Tongue (tissue), 2 donors: Measurements from ENCODE around the gene DST. TPM values are rescaled to one million over a fixed set of nuclear protein-coding genes. Genes with fewer than 3 reads are reported as not detected.
A peak's percentile ranks its signal among the peaks of the same experiment; 100 is the strongest.

Source experiments
- DNase-seq: peaks from one replicate; pipeline ENCODE4 v3.0.0-alpha.2; 2015
- total RNA-seq: library from RNA; depleted of rRNA; stranded (reverse); fragments of >200 nt; gene quantifications from one replicate; pipeline ENCODE4 v1.2.3, GENCODE V29; 2014

Gene DST
- total RNA-seq, 1 donor from 2014 or later: 589 TPM

DNA sequence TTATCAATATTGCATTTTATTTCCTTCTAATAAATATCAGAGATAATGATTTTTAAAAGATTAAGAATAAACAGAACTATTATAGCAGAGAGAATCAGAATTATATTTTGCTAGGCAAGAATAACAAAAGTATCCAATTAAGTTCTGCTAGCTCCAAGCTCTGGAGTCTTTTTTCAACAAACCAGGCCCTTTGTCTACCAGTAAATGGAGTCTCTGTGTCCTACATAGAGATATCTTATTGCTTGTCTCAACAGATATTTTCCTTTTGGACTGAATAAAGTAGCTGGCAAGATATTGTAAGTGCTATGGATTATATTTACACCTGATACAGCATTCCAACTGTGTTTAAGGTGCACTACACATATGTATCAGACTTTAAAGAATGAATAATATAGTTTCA is 107.1 kb downstream of the DST start:
- DNase-seq: no peak

DNA sequence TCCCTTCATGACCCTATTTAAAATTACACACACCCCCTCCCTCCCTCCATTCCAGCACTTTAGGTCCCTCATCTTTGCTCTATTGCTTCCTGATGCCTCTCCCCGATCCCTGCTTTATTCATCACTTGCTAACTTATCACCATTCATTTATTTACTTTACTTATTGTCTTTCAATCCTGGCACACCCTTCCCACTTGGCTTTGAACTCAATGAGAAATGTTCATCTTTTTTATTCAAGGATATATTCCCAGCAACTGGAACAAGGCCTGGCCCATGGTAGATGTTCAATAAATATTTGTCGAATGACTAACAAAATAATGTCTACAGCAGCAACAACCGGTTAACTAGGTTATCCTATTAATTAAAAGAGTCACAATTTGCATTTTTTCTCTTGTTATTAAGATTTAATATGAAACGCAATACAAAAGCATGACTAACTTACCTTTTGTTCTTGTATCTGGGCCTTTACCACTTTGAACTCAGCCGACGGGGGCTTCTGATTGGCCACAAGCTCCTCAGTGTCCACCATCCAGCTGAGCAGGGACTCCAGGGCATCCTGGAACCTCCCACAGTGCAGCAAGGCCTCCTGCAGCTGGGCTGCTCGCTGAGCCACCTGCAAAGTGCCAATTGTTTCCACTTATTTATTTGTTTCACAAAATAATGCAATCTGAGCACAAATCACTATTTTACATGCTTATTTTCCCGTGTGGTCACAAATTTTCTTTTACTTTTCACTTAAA is 107.8 kb downstream of the DST start:
- no peak for DNase-seq

DNA sequence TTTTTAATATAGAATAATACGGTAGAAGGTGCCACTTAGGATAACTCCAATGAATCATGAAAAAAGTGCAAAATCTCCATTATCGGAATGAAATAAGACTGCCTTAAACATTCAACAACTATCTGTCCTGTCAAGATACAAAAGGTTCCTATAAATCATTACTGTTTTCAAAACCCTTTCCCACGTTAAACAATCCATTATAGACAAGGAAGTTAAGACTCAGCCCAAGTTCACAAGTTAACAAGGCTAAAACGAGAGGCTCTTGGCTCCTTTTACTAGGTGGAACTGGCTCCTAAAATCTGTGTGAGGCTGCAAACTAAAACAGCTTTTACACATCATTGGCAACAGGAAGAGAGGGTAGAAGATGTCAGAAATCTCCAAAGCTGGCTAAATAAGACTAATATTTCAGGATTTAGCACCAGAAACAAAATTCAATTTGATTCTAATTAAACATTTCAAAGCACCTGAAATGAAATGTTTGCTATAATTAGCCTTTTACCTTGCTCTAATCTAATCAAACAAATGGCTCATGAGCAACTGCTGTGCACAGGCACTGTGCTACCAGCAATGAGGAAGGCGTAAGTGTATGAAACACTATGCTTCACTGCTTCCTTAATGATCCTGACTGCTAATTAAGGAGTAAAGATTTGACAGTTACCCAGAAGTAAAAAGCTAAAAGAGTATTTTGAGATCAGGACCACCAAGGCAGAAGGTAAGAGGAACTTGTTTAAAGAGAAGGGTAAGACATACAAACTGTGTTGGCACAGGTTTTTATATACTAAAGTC is 109.7 kb downstream of the DST start:
- DNase-seq: no peak

DNA sequence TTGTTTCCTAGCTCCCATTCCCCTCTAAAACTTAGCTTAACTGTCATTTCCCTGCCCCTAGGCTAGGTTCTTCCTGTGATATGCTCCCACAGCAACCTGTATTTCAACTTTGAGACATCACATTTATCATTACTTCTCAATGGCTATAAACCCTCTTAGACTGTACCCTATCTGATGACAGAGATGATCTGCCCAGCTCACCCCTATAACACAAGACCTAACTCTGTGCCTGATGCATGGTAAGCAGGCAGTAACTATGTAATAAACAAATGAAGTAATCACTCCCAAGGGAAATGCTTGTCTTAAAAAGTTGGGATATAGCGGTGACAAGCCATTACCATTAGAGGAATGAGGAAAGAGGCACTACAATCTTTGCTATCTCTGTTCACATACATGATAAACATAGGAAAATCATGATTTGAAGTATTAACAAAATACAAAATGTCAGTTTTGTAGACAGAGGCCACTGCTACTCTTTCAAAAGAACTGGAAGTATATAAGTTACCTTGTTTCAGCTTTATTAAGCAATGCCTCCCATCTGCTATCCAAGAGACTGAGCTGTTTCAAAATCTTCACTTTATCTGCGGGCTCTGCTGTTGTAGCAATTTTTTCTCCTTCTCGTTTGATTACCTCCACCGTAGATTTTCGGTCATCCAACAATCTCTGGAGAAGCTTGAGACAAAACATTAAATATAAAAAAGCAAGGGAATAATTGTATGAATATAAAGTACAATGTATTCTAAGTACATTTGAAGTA is 110.7 kb downstream of the DST start:
- DNase-seq: no peak

DNA sequence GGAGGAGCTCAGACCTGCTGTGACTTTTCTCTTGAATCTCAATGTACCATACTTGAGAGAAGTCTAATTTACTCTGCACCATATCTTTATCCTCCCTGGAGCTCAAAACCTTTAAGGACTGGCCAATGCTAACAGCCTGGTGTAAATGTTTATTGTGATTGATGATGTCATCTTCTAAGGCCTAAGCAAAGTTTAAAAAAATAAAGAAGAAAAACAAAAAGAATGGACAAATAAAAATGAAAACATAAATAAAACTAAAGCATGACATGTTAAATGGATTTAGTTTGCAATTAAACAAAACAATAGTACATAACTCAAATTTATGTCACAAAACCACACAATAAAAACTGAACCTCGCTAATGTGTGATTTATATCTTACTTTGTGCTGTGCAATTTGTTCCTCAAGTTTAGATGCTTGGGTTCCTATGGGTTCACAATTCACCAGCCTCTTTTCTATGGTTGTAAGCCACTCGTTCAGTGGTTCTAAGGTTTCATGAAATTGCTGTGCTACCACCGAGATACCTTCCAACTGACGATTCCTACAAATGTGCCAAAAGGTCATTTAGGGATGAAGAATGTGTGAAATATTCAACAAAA is 113.0 kb downstream of the DST start:
- DNase-seq: no peak

DNA sequence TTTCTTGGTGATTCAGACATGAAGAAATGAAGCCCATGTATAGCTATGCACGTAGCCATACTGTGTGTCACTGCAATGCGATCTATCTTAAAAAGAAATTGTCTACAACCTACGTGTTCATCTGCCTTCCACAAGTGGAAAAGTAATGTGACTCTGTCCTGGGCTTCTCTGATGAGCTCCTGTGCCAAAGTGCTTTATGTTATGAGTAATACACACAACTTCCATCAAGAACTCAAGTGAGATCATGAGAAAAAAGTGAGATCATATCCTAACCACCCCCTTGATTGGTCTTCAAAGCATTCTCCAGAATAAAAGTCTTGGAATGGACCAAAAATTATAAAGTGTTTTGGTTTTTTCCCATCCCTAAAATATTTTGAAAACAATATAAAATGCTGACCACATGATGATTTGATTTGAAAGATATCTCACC is 114.3 kb downstream of the DST start:
- no peak for DNase-seq

DNA sequence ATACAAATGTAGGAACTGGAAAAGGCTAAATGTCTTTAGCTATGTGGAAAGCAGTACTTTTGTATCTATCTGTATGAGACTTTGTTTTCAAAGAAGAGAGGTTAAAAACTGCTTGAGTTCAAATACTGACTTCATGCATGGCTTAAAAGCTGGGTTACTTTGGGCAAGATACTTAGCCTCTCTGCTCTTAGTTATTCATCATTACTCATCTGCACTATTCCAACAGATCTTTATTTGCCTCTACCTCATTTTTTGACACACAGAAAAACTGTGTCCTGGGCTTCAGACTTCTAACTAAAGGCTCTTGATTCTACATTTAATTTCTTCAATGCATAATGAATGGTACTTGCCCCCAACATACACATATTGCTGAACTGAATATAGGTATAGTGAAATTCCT is 114.8 kb downstream of the DST start:
- no peak for DNase-seq

DNA sequence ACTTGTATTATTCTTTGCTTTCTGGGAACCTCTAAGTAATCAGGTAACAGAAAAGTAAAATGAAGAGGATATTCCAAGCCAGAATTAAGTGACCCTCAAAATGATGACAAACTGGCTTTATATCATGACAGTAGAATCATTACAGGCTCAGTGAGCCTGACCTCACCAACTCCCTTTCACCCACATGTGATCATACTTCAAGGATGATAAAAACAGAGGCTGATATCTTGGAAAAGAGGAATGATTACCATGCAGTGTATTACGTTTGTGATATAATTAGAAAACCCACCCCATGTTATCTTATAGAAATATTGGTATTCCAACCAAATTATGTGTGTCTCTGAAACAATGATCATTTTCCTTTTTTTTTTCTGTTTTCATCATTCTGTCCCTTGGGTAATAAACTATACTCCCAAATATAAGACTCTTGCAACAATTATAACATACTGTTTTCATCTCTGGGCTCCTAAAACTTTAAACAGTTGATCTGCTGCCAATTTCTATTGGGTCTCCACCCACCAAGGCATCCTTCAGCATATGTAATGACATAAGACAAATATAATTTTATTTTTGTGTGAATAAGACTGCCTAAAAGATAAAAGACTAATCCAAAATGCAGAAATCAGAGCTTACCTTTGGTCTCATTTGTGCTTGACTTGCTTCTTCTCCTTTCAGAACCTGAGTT is 115.7 kb downstream of the DST start:
- DNase-seq: no peak

DNA sequence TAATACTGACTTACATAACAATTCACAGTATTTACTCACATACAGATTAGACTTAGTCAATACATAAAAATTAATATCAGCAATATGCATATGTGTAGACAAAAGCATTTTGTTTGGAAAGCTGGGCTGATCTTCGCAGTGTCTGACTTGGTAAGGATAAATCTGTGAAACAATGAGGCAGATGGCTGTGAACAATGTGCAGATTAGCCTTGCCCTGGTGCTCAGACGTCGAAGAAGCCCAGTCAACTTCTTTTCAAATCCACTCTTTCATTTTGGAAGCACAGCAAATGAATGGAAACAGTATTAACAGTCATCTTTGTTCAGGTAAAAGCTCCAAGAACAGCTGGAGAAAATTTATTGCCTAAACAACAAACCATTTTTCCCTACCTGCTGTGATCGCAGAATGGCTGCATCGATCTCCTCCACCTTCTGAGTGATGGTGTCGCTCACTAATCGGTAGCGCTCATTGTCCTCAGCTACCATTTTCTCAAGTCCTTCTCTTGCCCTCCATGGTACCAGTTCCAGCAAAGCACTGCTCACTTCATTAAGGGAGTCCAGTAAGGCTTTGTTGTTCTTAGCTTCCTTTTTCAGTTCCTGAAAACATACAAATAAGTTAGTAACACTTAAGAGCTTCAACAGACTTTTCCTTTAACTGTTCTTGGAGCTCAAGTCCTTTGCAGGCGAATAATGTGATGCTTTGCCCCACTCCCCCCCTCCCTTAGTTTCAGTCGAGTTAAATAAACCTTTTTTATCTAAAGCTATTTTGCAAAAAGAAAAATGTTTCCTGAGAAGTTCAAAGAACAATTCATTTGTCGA is 116.5 kb downstream of the DST start:
- no peak for DNase-seq

DNA sequence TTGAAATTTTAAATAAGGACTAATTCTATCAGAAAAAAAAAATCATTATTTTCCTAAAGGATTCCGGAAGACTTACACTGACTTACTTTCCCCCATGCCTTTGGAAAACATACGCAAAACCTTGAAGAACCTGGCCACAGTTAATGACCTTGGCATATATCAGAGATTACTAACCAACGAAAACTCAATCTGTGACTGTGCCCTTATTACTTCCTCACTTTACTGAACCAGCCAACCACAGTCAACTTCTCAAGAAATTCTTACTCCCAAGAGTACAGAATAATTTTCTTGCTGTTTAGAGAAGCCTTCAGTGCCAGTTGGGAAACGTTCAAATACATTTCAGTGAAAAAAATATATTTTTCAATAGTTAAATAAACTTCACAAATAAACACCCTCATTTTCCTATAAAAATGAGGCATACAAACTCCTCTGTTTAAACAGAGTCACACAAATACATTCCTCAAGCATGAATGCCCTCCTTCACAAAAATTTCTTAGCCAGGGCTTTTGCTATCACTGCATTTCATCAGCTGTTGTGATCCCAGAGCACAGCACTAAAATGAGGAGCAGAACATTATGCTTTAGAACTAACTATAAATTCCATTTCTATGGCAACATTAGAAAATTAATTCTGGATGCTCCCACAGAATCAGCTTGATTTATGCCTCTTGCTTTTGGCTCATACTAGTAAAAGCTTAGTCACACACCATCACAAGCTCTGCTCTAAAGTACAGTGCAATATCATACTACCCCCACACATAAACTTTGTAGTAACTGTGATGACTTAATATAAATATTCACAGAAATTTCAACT is 117.6 kb downstream of the DST start:
- DNase-seq: peak; percentile 41

DNA sequence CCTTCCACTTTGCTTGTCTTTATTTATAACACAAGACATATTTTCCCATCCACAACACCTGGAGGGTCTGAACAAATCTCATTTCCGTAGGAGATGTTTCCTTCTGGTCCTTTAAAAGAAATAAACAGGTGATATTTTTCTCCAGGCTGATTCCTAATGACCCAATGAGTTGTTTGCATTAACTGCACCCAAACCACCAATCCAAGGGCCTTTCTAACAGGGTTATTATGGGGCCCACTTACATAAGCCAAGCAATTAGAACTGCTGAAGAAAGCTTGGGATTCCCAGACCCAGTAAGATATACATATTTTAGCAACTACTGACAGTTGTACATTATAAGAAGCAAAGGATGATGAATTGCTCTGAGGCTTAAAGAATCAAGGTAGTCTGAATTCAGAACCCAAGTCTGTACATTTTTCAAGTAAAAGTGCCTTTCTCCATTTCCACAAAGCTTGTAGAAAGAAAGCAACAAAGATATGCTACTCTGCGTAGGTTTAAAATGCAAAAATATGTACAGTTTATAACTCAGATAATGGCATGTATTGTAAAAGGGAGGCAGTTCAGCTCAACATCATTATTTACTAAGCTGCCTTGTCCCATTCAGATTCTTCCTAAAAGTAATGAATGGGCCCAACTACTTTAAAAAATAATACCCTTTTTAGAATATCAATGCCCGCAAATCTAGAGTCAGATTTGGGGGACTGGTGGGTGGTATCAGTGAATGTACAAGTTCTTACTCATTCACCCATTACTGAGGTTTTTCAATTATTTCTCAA is 120.0 kb downstream of the DST start:
- DNase-seq: no peak

DNA sequence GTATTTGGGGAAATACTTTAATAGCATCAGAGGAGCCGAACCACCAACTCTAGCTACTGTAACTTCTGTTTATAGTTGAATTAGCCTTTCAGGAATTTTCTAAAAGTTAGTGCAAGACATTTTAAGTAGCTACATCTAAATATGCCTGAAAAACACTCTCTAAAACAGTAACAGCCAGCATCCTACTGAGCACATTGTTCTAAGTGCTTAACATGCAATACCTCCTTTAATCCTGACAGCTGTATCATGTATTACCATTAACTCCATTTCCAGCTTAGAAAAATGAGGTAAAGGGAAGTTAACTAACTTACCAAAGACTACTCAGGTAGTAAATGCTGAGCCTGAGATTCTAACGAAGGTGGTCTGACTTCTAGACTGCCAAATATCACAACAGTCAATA is 120.7 kb downstream of the DST start:
- no peak for DNase-seq

DNA sequence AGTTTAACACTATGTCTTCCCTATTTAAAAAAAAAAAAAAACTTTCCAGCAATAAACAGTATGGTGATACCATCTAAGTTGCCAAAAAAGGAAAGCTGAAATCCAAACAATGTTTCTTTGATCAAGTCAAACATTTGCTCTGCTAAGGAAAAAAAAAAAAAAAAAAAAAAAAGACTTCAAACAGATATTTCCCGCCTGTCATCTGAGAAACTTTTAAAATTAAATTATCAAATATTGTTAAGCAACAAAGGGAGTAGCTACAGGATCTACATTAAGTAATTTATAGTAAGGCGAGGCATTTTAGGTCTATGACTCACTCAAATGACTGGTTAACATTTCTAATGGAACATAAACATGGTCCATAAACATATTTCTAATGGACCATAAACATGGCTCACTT is 121.2 kb downstream of the DST start:
- no peak for DNase-seq

DNA sequence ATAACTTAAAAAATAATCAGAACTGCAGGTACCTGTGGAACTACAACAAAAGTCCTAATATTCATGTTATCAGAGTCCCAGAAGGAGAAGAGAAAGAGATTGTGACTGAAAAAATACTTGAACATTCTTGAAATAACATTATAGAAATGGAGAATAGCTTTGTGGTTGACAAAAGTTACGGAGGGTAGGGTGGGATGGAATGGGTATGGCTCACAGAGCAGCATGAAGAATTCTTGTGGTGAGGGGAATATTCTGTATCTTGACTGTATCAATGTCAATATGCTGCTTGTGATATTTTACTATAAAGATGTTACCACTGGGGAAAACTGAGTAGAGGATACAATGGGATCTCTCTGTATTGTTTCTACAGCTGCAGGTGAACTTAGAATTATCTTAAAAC is 122.5 kb downstream of the DST start:
- DNase-seq: no peak

DNA sequence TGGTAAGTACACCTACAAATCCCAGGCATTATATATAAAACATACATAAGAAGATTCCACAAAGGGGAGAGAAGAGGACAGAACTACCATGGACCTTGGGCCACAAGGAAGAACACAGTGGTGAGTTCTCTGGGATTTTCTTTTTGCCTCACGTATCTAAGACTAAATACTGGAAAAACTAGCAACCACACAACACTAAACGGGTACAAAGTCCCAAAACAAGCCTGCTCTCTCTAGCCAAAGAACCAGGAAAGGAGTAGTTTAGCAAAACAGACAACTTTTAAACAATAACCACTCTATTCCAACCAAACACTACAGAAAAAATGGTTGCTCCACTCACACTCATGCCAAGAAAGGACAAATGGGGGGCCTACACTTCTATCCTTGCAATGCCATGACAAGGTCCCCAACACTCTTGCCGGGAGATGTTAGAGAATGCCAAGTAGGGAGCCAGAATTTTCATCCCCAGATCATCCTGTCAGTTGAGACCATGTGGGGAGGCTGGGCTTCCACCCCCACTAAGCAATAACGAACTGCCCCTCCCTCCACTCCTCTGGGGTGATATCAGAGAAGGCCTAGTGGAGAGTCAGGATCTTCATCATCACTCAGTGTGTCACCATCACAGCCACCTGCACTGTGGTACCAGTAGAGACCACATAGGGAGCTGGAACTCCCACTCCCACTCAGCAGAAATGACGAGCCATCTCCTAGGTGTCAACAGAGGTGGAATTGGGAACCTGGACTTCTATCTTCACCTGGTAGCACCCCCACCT is 123.5 kb downstream of the DST start:
- DNase-seq: no peak

DNA sequence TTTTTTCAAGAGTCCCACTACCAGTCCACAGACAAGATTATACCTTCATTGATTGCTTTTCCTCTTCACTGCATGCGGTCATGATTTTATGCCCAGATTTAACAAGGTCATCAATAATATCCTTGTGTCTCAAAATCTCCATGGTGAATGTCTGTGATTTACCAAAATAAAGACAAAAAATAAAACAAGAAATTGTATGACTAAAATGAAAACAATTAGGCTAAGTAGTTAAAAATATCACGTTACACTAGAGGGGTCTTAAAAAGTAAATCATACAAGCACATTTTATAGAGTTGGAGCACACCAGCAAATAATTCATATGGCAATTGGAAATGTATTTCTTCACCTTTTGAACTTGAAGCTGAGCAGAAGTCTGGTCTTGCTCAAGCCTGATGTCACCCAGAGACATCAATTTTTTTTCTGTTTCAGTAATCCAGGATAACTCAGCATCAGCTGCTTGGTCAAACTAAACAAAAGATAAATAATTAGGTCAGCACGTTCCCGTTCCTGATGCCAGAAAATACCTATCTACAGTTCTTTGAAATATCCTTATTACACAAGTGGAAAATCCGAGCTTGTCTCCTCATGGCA is 125.4 kb downstream of the DST start:
- peak; percentile 31 for DNase-seq

DNA sequence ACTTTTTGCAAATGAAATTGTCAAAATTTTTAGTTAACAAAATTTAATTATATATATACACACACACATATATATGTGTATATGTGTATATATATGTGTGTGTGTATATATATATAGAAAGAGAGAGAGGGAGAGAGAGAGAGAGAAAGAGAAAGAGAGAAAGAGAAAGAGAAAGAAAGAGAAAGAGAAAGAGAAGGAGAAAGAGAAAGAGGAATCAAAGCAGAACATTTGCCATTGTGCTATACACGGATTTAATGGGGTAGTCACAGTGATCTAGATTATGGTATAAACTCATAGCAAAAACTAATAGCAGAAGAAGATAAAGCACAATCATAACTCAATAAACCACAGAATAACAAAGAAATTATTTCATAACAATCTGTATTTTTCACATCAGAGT is 126.7 kb downstream of the DST start:
- no peak for DNase-seq
